Ectodermal cell (in vitro differentiated cells): ENCODE results near the gene AP1M1.
"Not testable (repeated sequence)": the region's sequence is repeated elsewhere in the genome, so short reads cannot be mapped to it uniquely, and the experiment has no call there.

Source experiments
- H3K27ac ChIP-seq: 2 replicates; pipeline ENCODE4 v1.7.0; 2013; ENCODE audit warnings: mild to moderate bottlenecking, low read depth, low read length; ENCODE audit not compliant: insufficient read depth, poor library complexity, severe bottlenecking
- H3K27me3 ChIP-seq: 2 replicates; pipeline ENCODE4 v1.7.0; 2013; ENCODE audit warnings: mild to moderate bottlenecking, low read length; ENCODE audit not compliant: insufficient read depth, control insufficient read depth, poor library complexity, severe bottlenecking
- H3K36me3 ChIP-seq: one replicate; pipeline ENCODE4 v1.7.0; 2013; ENCODE audit warnings: low read length; ENCODE audit not compliant: control insufficient read depth, insufficient read depth
- H3K4me1 ChIP-seq: one replicate; pipeline ENCODE4 v1.7.0; 2013; ENCODE audit warnings: low read length; ENCODE audit not compliant: control insufficient read depth, insufficient read depth
- H3K4me3 ChIP-seq: 2 replicates; pipeline ENCODE4 v1.7.0; 2013; ENCODE audit warnings: low read depth, low read length, control low read depth; ENCODE audit not compliant: insufficient read depth
- H3K9me3 ChIP-seq: 2 replicates; pipeline ENCODE4 v1.7.0; 2013; ENCODE audit warnings: mild to moderate bottlenecking, low read length, moderate library complexity; ENCODE audit not compliant: control insufficient read depth
- WGBS, 2 experiments: methylation state at CpG; one replicate each; pipeline ENCODE4 v1.1.7; 2013; ENCODE audit warnings: missing lambda C conversion rate in 2 of 2; 5-methylcytosine and 5-hydroxymethylcytosine counted together

The AP1M1 gene

DNA sequence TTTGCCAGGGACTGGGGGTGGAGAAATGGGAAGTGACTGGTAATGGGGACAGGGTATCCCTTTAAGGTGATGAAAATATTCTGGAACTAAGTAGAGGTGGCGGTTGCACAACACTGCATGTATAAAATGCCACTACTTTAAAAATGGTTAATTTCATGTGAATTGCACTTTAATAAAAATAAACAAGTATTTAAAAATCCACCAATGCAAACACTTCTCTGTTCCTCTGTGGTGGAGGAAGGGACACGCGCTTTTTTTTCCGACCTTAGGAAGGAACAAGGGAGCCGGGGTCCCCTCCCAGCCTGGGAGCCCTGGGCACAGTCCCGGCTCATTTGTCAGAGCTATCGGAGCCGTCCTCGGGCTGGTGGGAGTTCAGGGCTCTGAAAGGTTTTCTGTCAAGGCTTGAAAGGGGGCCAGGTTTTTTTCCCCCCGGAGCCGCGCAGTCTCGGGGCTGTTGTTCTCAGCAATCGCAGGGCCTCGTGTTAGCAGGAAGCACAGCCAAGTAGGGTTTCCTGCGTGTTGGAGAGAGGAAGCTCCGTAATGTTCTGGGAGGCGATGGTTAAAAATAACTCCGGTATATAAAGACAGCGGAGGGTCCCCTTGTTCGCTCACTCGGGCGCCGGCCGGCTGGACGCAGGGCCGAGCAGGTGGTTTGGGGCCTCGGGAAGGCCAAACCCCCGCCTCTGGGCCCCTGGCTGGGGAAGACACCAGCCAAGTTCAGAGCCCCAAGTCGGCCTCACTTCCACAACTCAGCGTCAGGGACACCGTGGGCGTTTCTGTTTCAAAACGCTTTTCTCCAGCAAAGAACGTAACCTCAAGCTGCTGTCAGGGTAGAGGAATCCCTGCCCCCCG is 85.7 kb downstream of the AP1M1 start:
- Histone ChIP-seq H3K4me1 (peaks cover 8% of the 10 kb centered on the region), H3K27me3 (no peaks in the 10 kb centered on the region), H3K27ac (no peak overlapping the region), H3K4me3 (no peak overlapping the region), H3K36me3 (no peaks in the 10 kb centered on the region), H3K9me3 (no peaks in the 10 kb centered on the region)
- 84 to 86% methylated on average over 35 of the region's 36 CpGs for WGBS, 2 experiments

GRCh38 chr19:16284505-16284904 is 86.8 kb downstream of the AP1M1 start:
- Histone ChIP-seq H3K27me3 (no peaks in the 10 kb centered on the region), H3K9me3 (no peaks in the 10 kb centered on the region), H3K27ac (no peak overlapping the region), H3K36me3 (no peaks in the 10 kb centered on the region), H3K4me3 (no peak overlapping the region), H3K4me1 (peaks cover 8% of the 10 kb centered on the region)
- WGBS, 2 experiments, result 94 to 95% methylated on average over 9 of the region's 9 CpGs

- 92 to 94% methylated on average over 3 of the region's 3 CpGs for WGBS, 2 experiments
- not testable (repeated sequence) for H3K4me1 ChIP-seq, H3K27me3 ChIP-seq, H3K27ac ChIP-seq, H3K4me3 ChIP-seq, H3K36me3 ChIP-seq, H3K9me3 ChIP-seq
Measured at GRCh38 chr19:16285079-16285478, 87.4 kb downstream of the AP1M1 start.

DNA sequence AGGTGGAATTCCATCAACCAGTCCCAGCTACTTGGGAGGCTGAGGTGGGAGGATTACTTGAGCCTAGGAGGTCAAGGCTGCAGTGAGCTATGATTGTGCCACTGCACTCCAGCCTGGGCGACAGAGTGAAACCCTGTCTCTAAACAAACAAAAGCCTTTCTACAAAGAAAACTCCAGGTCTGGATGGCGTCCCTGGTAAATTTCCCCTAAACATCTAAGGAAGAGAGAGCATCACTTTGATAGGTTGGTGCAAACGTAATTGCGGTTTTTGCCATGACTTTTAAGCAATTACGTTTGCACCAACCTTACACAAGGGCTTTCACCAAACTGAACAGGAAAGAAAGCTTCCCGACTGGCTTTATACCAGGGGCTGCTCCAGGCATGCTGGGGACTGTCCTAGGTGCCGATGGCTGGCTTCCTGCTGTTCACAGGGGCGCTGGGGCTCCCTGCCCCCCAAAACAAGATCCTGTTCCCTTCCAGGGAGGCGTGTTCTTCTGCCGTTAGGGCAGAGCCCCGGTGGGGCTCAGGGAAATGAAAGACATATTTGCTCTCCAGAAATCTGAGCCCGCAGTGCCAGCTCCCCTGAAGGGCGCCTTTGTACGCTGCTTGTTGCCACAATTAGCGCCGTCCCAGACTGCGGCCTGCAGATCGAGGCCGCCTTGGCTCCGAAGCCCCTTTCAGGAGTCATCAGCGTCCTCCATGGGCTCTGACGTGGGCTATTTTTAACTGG is 88.2 kb downstream of the AP1M1 start:
- H3K9me3 ChIP-seq, result no peaks in the 10 kb centered on the region
- H3K36me3 ChIP-seq, result no peaks in the 10 kb centered on the region
- H3K4me1 ChIP-seq, result peaks cover 8% of the 10 kb centered on the region
- H3K27ac ChIP-seq, result peak overlapping the region; percentile 17
- no peaks in the 10 kb centered on the region for H3K27me3 ChIP-seq
- no peak overlapping the region for H3K4me3 ChIP-seq
- 62% methylated on average over 22 of the region's 22 CpGs for WGBS, 2 experiments

DNA sequence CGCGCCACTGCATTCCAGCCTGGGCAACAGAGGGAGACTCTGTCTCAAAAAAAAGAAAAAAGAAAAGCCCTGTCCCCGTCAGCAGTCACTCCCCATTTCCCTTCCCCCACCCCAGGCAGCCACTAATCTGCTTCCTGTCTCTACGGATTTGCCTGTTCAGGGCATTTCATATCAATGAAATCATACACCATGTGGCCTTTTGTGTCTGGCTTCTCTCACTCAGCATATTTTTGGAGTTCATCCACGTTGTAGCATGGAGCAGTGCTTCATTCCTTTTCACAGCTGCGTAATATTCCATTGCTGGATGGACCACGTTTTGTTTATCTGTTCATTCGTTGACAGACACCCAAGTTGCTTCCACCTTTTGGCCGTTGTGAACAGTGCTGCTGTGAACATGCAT is 90.8 kb downstream of the AP1M1 start:
- Histone ChIP-seq H3K4me3 (no peak overlapping the region), H3K36me3 (no peaks in the 10 kb centered on the region), H3K27ac (no peak overlapping the region), H3K9me3 (no peaks in the 10 kb centered on the region), H3K4me1 (peaks cover 8% of the 10 kb centered on the region), H3K27me3 (no peaks in the 10 kb centered on the region)
- WGBS, 2 experiments, result 82 to 86% methylated on average over 9 of the region's 9 CpGs

DNA sequence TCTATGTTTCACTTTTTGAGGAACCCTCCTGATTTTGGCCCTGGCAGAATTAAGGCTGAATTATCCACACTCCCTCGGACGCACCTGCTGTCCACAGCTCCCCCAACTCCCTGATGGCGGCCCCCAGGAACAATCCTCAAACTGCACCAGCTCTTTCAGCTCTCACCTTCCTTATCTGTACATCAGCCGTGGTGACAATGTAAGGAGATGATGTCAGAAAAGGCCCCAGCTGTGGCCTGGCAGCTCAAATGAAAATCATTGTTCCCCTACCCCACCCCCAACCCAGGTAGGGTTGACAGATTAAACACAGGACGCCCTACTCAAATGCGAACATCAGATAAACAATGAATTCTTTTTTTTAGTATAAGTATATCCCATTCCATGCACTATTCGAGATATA is 91.9 kb downstream of the AP1M1 start:
- Histone ChIP-seq H3K27ac (no peak overlapping the region), H3K4me1 (peaks cover 8% of the 10 kb centered on the region), H3K36me3 (no peaks in the 10 kb centered on the region), H3K4me3 (no peak overlapping the region), H3K9me3 (no peaks in the 10 kb centered on the region), H3K27me3 (no peaks in the 10 kb centered on the region)
- WGBS, 2 experiments, result 76 to 87% methylated on average over 5 to 7 of the region's 7 CpGs

GRCh38 chr19:16290692-16291091 is 93.0 kb downstream of the AP1M1 start:
- H3K36me3 ChIP-seq, result no peaks in the 10 kb centered on the region
- no peaks in the 10 kb centered on the region for H3K9me3 ChIP-seq
- H3K4me1 ChIP-seq, result peaks cover 8% of the 10 kb centered on the region
- no peaks in the 10 kb centered on the region for H3K27me3 ChIP-seq
- no peak overlapping the region for H3K27ac ChIP-seq
- no peak overlapping the region for H3K4me3 ChIP-seq
- 87 to 93% methylated on average over 10 of the region's 10 CpGs for WGBS, 2 experiments

DNA sequence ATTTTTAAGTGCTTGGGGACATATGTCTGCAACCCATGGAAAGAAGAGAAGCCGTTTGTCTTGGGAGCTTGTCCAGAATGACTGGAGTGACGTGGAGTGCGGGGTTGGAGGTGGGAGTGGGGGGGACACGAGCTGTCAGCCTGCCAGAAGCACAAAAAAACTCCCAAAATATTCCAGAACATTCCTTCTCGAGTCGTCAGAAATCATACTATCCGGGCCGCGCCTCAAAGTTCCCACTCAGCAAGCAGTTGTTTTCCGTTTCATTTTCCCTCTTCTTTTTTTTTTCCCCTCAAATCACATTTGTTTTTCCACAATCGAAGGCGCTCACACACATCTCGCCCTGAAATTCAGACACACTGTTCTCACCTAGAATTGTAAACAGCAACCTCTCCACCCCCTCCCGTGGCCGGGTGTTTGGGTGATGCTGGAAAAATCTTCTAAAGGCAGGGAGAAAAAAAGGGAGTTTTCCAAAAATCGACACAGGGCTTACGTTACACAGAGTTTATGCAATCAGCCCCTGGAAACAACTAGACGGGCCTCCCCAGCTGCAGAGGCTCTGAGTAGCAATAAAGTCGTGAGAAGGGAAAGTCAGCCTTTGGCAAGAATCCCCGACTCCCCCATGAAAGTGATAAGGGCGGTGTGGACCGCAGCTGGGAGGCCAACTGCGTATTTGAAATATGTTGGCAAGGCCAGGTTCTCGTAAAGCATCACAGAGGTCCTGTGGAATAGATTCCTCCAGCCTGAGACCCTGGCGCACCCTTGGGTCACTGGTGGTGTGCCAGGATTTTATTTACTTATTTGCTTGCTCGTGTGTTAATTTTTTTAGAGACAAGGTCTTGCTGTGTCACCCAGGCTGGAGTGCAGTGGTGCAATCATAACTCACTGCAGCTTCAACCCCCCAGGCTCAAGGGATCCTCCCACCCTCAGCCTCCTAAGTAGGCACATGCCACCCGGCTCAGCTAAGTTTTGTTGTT is 95.7 kb downstream of the AP1M1 start:
- 87 to 88% methylated on average over 27 of the region's 27 CpGs for WGBS, 2 experiments
- Histone ChIP-seq H3K4me1 (no peaks in the 10 kb centered on the region), H3K36me3 (no peaks in the 10 kb centered on the region), H3K27me3 (no peaks in the 10 kb centered on the region), H3K27ac (no peak overlapping the region), H3K9me3 (no peaks in the 10 kb centered on the region), H3K4me3 (no peak overlapping the region)

DNA sequence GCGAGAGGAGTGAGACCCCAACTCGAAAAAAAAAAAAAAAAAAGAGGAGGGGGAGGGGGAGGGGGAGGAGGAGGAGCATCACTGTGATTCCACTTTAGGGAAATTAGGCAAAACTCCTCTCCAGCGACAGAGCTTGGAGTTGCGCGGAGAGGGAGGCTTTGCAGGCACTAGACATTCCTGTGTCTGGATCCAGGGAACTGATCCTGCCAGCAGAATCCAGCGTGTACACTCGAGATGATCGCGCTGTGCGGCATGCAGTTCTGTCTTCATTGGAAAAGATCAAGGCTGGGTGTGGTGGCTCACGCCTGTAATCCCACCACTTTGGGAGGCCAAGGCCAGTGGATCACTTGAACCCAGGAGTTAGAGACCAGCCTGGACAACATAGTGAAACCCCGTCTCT is 97.3 kb downstream of the AP1M1 start:
- no peaks in the 10 kb centered on the region for H3K4me1 ChIP-seq
- WGBS, 2 experiments, result 78 to 82% methylated on average over 12 of the region's 12 CpGs
- no peak overlapping the region for H3K4me3 ChIP-seq
- H3K27me3 ChIP-seq, result no peaks in the 10 kb centered on the region
- no peak overlapping the region for H3K27ac ChIP-seq
- no peaks in the 10 kb centered on the region for H3K9me3 ChIP-seq
- no peaks in the 10 kb centered on the region for H3K36me3 ChIP-seq
